Activated naive CD4-positive, alpha-beta T cell treated with Interleukin-2 at 50 U/mL for 16 hours (primary cell): ENCODE measurements around the gene RPL32.
"Not testable (repeated sequence)": the region's sequence is repeated elsewhere in the genome, so short reads cannot be mapped to it uniquely, and the experiment has no call there.

Source experiments
- DNase-seq: peaks from one replicate; pipeline ENCODE4 v3.0.0-alpha.2; 2020

The RPL32 gene

GRCh38 chr3:12868039-12869034 lies 27.0 kb upstream of the RPL32 start:
- peak; percentile 62 for DNase-seq

- no peak for DNase-seq
These were observed 25.5 kb upstream of the RPL32 start for GRCh38 chr3:12866836-12867235.

GRCh38 chr3:12865271-12865670 lies 23.9 kb upstream of the RPL32 start:
- no peak for DNase-seq

GRCh38 chr3:12862387-12862786 lies 21.0 kb upstream of the RPL32 start:
- DNase-seq: no peak

GRCh38 chr3:12861611-12862010 lies 20.2 kb upstream of the RPL32 start:
- DNase-seq: no peak

GRCh38 chr3:12859840-12860239 lies 18.5 kb upstream of the RPL32 start:
- no peak for DNase-seq

GRCh38 chr3:12856626-12857025 lies 15.3 kb upstream of the RPL32 start:
- DNase-seq: no peak

- no peak for DNase-seq
These were observed 13.2 kb upstream of the RPL32 start for GRCh38 chr3:12854565-12854964.

- not testable (repeated sequence) for DNase-seq
These were observed 12.5 kb upstream of the RPL32 start for GRCh38 chr3:12853847-12854246.

- DNase-seq: no peak
These were observed 10.8 kb upstream of the RPL32 start for GRCh38 chr3:12852201-12852600.

GRCh38 chr3:12845811-12846210 lies 4.4 kb upstream of the RPL32 start:
- DNase-seq: no peak

GRCh38 chr3:12842469-12842868 lies 1.1 kb upstream of the RPL32 start:
- DNase-seq: no peak

GRCh38 chr3:12841970-12842328 lies 584 bp upstream of the RPL32 start:
- DNase-seq: no peak

GRCh38 chr3:12840591-12841148 lies 695 bp downstream of the RPL32 start:
- DNase-seq: no peak

GRCh38 chr3:12840148-12840547 lies 1.2 kb downstream of the RPL32 start:
- not testable (repeated sequence) for DNase-seq

GRCh38 chr3:12839156-12839946 lies 2.0 kb downstream of the RPL32 start:
- no peak for DNase-seq

GRCh38 chr3:12838179-12838965 lies 3.0 kb downstream of the RPL32 start:
- no peak for DNase-seq

- DNase-seq: no peak
These were observed 3.9 kb downstream of the RPL32 start for GRCh38 chr3:12837295-12837986.

GRCh38 chr3:12835052-12835665 lies 6.2 kb downstream of the RPL32 start:
- DNase-seq: no peak

- no peak for DNase-seq
These were observed 7.9 kb downstream of the RPL32 start for GRCh38 chr3:12833222-12834161.
